ENCODE data around the gene LTO1.

The LTO1 gene

DNA sequence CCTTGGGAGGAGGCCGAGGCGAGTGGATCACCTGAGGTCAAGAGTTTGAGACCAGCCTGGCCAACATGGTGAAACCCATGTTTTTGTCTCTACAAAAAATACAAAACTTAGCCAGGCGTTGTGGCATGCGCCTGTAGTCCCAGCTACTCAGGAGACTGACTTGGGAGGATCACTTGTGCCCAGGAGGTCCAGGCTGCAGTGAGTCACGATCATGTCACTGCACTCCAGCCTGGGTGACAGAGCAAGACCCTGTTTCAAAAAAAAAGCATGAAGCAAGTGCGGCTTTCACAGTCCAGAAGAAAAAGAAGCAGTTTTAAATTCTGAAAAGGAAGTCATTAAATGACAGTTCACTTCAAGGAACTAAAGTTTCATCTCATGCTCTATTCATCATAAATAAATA, 7.1 kb upstream of the LTO1 start:
- no peak for DNase-seq (ENCODE audit: low read depth in 1 of 2, low spot score in 1 of 2)

DNA sequence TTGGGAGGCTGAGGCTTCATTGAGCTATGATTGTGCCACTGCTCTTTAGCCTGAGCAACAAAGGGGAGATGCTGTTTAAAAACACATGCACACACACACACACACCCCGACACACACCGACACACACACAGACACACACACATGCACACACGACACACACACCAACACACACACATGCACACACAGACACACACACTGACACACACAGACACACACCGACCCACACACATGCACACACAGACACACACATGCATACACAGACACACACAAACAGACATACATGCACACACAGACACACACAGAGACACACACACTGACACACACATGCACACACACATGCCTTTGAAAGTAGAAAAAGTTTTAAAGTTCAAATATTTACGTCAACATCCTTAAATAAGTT, 5.5 kb upstream of the LTO1 start:
- DNase-seq (ENCODE audit: low read depth in 1 of 2, low spot score in 1 of 2) = no peak

DNA sequence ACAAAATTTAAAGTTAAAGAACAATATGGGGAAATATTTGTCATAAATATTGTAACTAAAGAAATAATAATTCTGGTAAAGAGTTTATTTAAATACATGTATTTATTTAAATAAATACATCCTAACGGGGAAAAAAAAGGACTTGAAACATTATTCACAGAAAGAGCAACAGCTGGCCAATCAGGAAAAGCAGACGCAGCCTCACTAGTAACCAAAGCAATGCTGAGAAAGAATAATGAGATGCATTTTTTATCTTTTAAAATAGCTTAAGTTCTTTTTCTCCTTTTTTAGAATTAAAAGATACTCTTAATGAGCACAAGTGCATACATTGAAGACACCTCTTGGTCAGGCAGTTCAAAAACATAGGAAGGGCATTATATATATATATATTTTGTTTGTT, 2.6 kb upstream of the LTO1 start:
- no peak for DNase-seq (ENCODE audit: low read depth in 1 of 2, low spot score in 1 of 2)

DNA sequence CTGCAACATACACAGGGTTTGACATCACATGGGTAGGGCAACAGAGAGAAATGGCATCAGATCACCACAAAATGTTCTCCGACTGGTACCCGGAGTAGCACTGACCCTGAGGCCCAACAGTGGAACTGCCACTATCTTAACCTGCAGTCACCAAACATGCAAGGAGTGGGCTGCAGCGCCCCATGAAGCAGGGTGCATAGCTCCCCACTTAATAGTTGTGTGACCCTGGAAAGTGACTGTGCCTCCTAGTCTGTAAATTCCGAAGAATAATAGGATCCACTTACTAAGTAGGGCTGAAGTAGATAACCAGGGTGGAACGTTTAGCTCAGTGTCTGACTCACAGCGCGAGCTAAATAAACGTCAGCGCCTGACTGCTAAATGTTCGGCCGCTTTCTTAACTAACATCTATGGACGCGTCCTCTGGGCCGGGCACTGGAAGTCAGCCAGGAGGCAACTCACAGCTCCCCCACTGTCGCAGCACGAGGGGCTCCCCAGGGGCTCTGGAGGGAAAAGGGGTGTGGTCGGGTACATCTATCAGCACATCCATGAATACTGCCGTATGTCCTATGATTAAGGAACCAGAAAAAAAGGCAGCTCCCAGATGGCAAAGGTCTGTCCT, 777 bp downstream of the LTO1 start:
- DNase-seq (ENCODE audit: low read depth in 1 of 2, low spot score in 1 of 2) = peak in 1 of 2 donors; percentile 14

DNA sequence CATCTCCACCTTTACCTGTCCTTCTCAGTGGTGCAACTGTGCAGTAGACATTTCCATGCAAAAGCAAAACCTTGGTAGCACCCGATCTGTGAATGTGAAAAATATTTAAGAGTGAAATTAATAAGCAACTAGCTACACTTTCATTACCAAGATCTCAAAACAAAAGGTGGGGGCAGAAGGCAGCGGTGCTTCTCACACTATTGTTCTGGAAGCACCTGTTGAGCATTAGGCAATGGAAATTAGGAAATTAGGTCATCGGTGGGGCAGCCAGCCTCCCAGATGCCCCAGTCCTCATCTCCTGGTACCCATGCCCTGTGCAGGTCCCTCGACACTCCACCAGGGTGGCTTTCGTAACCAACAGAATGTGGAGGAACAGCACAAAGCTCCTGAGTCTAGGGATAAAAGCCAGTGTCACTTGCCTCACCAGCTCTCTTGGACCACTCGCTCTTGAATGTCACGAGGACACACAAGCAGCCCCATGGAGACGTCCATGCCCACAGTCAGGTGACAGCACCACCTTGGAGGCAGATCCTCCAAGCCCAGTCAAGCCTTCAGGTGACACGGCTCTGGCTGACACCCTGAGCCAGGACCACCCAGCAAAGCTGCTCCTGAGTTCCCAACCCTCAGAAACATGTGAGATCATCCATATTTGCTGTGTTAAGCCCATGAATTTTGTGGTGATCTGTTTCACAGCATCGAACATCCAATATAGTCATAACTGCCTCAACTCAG, 3.3 kb downstream of the LTO1 start:
- DNase-seq (ENCODE audit: low read depth in 1 of 2, low spot score in 1 of 2) = no peak

DNA sequence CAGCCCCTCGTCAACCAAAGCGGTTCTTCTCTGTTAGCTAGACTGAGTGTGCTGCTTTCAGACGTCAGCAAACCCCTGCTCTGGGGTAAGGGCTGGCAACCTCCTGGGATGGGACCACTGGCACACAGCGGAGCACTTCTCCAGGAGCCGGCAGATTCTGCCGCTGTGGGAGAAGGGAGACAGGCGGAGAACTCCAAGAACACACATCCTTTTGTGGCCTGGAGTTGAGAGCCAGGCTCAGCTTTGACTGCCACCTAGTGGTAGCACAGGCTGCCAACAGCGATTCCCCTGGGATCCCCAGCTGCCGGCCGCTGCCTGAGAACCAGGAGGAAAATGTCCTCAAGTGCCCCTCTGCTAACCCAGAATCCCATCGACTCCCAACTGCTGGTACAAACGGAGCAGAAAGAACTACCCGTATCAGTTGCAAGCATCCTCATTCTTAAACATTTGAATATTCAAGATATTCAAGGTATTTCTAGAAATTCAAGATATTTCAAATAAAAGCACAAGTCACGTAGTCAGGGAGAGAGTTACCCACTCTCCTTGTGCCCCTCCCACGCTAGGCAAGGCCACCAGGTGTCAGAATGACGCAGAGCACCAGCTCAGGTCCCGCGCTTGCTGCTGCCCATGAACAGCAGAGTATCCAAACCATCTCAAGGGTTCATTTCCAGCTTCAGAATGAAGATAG, 4.9 kb downstream of the LTO1 start:
- peak; percentile 29 to 45 for DNase-seq (ENCODE audit: low read depth in 1 of 2, low spot score in 1 of 2)

DNA sequence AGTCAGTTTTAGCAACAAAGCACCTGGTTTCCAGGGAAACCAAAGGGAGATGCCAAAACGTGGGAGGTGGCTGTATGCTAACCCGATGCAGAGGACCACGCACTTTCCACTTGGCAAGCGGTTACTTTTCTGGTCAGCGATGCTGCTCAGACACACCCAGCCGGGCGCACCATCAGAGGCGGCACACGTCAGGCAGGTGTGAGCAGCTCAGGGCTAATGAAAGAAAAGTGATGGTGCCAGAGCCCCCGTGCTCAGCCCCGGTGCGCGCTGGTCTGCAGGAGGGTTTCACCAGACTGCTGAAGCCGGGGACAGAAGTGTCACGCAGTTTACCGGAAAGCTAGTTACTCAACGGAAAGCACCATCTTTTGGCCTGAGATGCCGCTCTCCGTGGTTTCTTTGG, 5.7 kb downstream of the LTO1 start:
- DNase-seq (ENCODE audit: low read depth in 1 of 2, low spot score in 1 of 2) = no peak

DNA sequence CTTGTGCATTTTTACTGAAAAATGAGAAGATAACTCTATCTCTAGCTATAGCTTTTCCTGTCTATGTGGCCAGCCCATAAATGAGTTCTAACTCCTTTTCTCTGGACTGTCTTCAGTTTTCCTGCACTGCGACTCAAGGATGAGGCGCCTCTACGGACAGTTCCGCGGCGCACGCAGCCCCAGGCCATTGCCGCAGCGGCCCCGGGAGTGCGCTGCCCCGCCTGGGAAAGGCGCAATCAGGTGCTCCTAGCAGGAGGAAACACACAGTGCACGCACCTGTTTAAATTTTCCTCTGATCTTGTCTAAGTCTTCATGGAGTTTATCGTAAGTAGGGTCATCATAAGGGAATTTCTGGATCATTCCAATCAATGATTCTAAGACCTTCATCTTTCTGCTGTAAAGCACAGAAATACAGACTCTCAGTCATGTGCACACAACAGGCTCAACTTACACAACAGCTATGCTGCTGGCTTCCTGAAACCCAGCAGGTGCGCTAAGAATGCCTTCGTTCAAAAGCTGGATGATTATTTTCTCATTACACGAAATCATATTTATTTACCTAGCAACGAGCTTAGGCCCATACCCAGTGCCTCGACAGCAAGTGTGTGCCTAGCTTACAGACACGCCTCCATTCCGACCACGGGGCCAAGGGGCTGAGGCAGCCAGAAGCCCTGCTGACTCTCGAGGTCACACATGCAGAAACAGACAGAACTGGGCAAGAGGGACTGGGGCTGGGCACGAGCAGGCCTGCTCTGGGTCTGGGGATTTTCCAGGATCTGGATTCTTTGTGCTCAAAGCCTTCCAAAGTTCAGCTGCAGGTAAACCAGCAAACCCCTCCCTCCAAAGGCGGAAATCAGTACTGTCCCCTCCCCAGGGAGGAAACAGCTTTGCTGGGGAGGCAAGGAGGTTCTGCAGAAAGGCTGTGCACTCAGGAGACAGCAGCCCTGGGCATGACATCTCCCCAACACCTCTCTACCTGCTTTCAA, 7.2 kb downstream of the LTO1 start:
- no peak for DNase-seq (ENCODE audit: low read depth in 1 of 2, low spot score in 1 of 2)

DNA sequence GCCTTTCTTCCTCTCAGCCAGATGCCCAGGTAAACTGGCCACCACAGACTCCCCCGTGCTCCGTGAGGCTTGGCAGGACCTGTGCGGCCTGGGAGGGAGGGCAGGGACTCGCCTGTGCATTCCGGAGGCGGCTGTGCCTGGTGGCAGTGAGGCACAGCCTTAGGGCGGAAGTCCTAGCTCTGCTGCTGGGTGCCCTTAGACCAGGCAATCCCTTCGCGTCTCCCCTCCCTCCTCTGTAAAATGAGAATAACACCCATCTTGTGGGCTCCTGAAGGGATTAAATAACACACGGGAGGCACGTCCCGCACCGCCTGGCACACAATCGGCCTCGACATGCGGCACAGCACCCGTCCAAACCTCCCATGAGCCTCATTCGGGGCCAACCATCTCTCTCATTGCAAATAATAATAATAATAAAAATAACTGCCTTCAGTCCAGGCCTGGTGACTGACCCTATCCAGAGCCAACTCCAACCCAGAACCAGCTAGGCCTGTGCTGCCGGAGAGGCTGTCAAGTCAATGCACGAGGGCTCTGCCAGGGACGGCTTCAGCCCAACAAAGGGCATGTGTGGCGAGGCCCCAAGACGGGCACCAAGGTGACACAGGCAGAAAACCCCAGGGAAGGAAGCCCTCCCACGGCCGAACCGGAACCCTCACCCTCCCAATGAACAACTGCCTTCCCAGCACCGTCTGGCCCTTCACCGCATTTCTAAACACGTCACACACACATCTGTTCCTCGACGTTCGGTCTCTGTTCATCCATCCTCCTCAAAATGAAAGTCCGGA, 8.2 kb downstream of the LTO1 start:
- DNase-seq (ENCODE audit: low read depth in 1 of 2, low spot score in 1 of 2) = no peak

DNA sequence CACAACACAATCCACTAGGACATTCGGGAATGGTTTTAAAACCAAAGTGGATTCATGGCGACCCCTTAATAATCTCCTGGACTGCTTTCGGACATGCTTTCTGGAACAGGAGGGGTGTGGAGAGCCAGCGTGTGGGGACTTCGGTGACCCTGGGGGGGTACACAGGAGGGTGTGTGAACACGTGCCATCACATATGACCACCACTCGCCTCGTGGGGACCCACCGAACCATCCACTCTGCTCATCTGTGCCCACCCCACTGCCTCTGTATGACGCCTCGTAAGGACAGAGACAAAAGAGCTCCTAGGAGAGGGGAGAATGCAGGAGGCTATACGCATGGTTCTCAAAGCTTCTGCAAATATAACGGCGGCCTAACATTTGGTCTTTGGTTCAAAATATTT, 8.9 kb downstream of the LTO1 start:
- no peak for DNase-seq (ENCODE audit: low read depth in 1 of 2, low spot score in 1 of 2)

DNA sequence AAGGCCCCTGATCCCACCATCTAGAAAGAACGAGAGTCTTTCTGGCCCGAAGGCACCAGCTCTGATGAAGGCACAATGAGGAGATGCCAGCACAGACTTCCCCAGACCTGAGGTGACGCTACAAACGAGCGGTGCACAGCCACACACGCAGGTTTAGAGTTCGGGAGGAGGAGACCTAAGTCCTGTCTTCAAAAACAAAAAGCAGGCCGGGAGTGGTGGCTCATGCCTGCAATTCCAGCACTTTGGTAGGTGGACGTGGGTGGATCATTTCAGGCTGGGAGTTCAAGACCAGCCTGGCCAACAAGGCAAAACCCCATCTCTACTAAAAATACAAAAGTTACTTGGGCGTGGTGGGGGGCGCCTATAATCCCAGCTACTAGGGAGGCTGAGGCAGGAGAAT, 9.5 kb downstream of the LTO1 start:
- no peak for DNase-seq (ENCODE audit: low read depth in 1 of 2, low spot score in 1 of 2)

DNA sequence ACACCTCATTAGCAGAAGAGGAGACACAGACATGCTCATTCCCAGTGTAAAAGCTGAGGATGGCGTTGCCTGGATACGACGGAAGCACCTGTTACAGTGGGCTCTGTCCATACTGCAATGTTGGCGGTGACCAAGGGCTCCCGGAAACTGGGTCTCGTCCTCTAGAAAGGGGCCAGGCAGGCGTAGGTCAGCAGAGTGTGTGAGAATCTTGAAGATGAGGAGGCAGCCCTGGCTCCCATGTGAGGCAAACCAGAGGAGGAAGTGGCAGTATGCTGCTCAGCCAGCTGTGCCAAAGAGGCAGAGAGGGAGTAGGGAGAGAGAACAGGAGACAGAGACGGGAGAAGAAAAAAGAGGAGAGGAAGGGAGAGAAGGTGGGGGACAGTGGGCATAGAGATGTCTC, 10.3 kb downstream of the LTO1 start:
- no peak for DNase-seq (ENCODE audit: low read depth in 1 of 2, low spot score in 1 of 2)

DNA sequence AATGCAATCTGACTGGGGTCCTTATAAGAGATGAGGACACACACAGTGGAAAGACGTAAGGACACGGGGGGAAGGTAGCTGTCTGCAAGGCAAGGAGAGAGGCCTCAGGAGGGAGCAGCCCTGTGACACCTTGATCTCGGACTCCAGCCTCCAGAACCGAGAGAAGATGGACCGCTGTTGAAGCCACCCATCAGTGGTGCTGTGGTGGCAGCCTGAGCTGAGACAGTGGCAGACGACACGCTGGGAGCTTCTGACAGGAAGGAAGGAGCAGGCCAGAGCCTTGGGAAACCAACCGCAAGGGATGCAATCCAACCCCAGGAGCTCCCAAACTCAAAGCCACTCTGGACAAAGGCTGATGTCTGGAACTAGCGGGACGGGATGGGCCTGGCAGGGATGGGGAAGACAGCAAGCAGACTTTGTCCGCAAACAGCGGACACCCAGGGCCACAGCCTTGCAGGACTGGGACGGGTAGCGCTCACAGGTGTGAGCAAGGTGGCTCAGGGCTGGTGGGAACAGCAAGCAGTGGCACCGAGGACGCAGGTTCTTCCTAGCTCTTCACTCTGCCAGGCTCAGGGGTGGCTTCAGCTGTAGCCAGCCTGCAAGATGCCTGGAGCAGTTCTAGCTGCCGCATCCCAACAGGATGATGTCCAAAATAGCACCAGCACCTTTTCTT, 10.9 kb downstream of the LTO1 start:
- no peak for DNase-seq (ENCODE audit: low read depth in 1 of 2, low spot score in 1 of 2)

DNA sequence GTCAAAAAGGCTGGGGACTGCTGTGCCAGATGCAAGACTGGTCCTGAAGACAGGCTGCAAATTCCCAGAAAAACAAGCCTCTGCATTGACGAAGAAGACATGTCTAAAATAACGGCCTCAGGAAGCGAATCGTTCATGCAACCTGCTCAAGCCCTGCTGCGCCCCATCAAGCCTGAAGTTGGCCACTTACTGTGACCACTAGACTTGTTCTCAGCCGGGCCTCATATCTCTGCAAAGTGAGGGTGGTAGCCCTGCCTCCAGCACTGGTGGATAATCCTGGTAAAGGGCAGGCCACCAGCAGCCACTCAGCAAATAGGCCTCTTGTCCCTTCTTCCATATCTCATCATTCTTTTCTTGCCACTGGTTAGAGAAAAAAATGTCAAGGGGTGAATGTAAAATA, 11.8 kb downstream of the LTO1 start:
- DNase-seq (ENCODE audit: low read depth in 1 of 2, low spot score in 1 of 2) = no peak

DNA sequence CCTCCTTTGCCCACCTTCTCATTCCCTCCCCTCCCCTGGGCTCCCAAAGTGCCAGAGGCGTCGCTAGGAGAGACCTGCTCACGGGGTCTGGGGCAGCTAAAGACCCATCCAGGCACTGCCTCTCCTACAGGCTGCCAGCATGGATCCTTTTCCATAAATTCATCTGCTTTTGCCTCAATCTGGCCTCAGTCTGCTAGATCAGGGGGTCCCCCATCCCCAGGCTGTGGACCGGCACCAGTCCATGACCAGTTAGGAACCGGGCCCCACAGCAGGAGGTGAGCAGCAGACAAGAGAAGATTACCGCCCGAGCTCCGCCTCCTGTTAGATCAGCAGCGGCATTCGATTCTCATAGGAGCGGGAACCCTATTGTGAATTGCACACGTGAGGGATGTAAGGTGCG, 12.3 kb downstream of the LTO1 start:
- DNase-seq (ENCODE audit: low read depth in 1 of 2, low spot score in 1 of 2) = no peak

DNA sequence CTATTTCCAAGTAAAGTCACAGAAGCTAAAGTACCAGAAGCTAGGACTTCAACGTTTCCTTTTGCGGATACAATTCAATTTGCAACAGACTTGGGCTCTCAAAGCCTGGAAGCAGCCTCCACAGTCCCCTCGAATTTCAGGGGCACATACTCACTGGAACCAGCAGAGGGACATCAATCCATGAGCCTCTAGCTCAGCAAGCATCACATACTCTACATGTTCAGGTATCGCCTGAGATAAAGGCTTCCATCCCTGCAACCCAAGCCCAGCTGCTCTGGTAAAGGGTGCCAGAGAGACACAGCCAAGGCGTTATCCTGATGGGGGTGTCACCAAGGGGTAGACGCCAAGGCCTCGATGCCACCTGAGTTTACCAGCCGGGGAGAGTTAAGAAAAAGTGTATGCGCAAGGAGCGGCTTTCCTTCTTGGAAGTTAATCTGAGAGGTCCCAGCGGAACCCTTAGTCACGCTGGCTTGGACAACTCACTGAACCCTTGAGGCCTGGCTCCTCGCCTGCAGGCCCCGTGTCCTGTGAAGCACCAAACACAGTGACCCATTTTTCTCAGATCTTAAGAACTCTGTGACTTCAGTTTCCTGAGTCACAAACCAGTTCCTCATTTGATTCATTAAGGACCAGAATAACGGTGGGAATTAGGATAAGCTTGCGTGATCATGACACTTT, 13.0 kb downstream of the LTO1 start:
- no peak for DNase-seq (ENCODE audit: low read depth in 1 of 2, low spot score in 1 of 2)

DNA sequence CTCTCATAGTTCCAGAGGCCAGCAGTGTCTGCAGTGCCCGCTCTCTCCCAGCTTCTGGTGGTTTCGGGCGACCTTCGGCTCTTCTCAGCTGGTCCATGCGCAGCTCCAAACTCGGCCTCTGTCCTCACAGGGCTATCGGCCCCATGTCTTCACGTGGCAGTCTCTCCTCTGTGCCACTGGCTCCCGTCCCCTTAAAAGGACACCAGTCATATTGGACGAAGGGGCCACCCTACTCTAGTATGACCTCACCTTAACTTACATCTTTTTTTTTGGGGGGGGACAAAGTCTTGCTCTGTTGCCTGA, 13.8 kb downstream of the LTO1 start:
- no peak for DNase-seq (ENCODE audit: low read depth in 1 of 2, low spot score in 1 of 2)

DNA sequence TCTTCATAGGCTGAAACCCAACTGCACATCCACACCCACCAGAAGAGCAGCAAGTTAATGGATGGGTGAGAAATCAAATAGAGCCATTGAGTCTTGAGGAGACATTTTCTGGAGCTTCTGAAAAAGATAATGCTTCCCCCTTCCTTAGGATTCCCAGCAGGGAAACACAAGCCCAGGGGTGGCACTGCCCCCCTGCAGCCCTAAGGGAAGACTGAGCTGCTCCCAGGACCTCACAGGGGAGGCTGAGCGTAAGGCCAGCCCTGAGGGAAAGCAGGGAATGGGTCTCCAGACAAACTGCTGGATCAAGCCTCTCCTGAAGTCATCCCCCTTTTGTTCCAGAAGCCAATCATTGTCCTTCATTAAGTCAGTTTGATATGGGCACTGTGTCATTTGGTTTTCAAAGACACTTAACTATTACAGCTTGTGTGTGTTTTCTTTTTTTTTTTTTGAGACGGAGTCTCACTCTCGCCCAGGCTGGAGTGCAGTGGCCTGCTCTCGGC, 15.1 kb downstream of the LTO1 start:
- DNase-seq (ENCODE audit: low read depth in 1 of 2, low spot score in 1 of 2) = no peak

DNA sequence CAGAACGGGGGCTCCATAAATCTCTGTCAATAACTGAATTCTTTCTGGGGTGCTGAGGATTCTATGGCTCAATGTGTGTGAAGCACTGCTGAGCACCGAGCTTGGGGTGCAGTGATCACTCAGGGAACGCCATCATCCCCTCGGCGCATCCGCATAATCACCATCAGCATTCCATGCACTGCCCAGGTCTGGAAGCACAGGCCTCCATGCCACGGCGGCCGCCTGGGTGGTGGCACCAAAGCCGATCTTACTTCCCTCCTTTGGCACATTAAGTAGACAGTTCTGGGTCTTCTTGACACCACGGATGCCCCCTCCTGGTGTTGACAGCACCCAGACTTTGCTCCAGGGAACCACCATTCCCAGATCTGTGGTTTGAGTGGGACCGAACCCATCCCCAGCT, 15.6 kb downstream of the LTO1 start:
- no peak for DNase-seq (ENCODE audit: low read depth in 1 of 2, low spot score in 1 of 2)

Data from activated CD4-positive, alpha-beta T cell treated with anti-CD3 and anti-CD28 coated beads, Interleukin-2, amount 50 U/mL, for 24 hours (primary cell).